AG09319 (cell line): ENCODE measurements around the gene FAM181B.
A peak's percentile ranks its signal among the peaks of the same experiment; 100 is the strongest.
"Not testable (repeated sequence)": the region's sequence is repeated elsewhere in the genome, so short reads cannot be mapped to it uniquely, and the experiment has no call there.

Experiments used
- DNase-seq: peaks from one replicate; pipeline ENCODE4 v3.0.0-alpha.2; 2010; ENCODE audit warnings: low read depth; ENCODE audit errors: extremely low read depth
- TF ChIP-seq, protein P1 (sequence below): IDR thresholded peaks from 2 replicates; pipeline ENCODE4 v1.5.1; 2011; ENCODE audit warnings: low read depth, mild to moderate bottlenecking, inconsistent platforms, low read length, moderate library complexity

Gene FAM181B

DNA sequence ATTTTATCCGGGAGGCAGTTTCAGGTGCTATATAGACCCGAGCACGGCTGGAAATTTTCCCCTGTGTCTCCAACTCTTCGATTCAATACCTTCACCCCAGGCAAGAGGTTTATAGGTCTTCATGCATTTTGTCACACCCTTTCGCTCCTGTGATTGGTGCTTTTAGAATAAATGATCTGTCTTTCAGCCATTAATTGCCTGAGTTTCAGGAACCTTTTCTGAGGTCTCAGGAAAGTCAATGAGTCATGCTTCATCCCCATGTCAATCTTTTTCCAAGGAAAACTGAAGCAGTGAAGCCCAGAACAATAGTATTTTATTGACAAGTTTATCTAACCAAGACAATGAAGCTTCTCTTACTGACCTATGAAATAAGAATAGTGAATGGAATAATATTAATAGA lies 29.9 kb downstream of the FAM181B start:
- DNase-seq, result no peak
- TF ChIP-seq, protein P1, sequence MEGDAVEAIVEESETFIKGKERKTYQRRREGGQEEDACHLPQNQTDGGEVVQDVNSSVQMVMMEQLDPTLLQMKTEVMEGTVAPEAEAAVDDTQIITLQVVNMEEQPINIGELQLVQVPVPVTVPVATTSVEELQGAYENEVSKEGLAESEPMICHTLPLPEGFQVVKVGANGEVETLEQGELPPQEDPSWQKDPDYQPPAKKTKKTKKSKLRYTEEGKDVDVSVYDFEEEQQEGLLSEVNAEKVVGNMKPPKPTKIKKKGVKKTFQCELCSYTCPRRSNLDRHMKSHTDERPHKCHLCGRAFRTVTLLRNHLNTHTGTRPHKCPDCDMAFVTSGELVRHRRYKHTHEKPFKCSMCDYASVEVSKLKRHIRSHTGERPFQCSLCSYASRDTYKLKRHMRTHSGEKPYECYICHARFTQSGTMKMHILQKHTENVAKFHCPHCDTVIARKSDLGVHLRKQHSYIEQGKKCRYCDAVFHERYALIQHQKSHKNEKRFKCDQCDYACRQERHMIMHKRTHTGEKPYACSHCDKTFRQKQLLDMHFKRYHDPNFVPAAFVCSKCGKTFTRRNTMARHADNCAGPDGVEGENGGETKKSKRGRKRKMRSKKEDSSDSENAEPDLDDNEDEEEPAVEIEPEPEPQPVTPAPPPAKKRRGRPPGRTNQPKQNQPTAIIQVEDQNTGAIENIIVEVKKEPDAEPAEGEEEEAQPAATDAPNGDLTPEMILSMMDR, result no peak

DNA sequence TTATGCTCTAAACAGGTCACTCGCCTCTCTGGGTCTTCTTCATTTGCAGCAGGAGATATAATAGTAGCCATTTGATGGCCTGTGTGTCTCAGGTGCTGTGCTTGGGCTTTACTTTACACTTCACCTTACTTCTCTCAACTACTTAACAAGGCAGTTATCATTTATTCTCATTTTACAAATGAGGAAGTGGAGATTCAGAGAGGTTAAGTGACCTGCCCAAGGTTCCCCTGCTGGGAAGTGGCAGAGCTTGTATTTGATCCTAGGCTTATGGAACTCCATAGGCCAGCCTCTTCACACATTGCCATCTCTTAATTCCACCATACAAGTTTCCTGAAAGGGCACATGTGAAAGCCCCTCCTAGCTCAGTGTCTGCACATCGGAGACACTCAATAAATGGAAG lies 30.4 kb downstream of the FAM181B start:
- TF ChIP-seq, protein P1, result no peak

DNA sequence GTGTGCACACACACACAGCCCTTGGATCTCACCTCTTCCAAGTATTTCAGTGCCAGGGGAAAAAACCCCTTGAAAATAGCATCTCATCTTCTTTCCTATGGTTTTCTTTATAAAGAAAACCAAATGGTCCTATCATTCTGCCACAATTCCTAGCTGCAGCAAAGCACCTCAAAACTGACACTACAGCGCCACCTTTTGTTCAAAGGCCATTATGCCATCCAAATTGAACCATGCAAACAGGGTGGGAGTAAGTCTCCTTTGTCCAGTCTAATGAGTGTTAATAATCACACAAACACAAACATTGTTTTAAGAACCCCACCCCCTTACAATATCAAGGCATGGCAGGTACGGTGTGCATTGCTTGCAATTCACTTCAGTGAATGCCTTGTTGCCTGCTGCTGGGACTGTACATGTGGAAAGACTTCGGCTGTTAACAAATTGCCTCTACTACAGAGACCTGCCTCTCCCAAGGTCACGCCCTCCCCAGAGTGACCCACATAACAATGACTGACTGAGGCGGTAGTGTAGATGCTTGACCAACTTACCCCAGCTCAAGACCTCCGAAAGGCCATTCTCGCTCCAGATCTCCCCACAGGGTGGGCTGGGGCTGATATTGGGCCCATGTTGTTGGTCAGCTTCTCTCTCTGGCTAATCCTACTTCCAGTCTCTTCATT lies 31.7 kb downstream of the FAM181B start:
- no peak for DNase-seq
- TF ChIP-seq, protein P1, result peak; percentile 67

More for the DNA sequence above, 30.4 kb downstream of the FAM181B start:
- no peak for DNase-seq

DNA sequence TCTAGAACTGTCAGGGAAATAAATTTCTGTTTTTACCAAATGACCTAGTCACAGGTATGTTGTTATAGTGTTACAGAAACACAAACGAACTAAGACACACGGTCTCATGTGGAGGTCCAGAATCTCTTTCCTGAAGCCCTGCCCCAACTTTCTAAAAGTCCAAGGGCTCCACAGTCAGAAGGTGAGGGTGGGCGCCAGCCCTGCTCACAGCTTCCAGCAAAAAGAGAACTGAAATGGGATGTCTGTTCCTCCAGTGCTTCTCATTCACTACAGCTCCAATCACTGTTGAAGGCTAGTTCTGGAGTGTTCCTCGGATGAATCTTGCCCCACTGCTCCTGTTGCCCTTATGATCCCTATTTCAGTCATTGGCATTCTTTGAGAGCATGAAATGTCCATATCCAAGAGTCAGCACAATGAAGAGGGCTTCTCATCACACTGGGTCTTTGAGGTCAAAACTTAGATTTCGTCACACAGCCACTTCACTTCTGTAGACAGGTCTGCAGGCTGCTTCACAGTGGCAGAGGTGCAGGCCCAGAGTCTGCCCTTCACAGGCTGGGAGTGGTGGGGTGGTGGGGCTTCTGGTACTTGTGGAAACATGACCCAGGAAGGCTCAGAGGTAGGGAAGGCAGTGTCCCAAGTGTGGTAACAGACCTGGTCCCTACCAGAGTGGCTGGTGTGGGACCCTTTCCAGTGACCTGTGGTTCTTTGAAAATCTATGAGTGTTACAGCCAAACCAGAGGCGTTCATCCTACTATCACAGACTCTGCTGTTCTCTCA lies 34.9 kb downstream of the FAM181B start:
- DNase-seq, result no peak
- TF ChIP-seq, protein P1, result no peak

DNA sequence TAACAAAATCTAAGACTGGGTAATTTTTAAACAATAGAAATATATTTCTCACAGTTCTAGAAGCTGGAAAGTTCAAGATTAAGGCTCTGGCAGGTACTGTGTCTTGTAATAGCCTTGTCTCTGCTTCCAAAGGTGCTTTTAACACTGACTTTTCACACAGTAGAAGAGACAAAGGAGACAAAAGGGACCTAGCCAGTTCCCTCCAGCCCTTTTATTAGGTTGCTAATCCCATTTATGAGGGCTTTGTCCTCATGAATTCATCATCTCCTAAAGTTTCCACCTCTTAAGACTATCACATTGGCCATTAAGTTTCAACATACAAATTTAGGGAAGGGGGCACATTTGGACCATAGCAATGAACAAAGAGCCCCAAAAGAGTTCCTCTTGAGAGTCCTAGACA lies 40.7 kb downstream of the FAM181B start:
- TF ChIP-seq, protein P1, result no peak

DNA sequence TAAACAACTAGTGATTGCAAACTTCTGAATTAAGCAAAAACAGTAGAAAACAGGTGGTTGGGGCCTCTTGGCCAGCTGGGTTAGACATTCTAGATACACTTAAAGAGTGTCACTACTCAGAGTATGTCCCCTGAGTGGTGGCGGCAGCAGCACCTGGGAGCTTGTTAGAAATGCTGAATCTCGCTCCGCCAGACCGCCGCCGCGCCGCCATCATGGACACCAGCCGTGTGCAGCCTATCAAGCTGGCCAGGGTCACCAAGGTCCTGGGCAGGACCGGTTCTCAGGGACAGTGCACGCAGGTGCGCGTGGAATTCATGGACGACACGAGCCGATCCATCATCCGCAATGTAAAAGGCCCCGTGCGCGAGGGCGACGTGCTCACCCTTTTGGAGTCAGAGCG lies 44.3 kb downstream of the FAM181B start:
- not testable (repeated sequence) for DNase-seq

More for the DNA sequence above, 40.7 kb downstream of the FAM181B start:
- no peak for DNase-seq

DNA sequence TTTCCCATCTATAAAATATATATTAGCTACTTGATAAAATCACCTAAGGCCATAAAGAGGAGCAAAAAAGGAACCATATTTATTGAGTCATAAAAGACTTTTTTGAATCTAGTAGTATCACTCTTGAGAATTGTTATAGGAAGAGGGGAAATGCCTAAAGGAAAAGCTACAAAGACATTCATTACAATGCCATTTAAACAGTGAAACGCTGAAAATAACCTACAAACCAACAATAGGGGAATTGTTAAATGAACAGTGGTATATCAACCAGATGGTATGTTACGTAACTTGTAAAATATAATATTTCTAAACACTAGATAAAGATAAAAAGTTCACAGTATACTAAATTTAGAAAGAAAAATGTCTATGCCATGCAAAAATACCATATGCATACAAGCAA lies 47.5 kb downstream of the FAM181B start:
- TF ChIP-seq, protein P1, result no peak
- DNase-seq, result no peak
